Transverse colon (tissue), 4 donors: ENCODE data around the gene LSR.

Experiments used
- CTCF ChIP-seq, 5 experiments: fragments of 200-600 bp in 3 of 5; fragments of 450-650 bp in 2 of 5; sonication (generic) in 3 of 5; IDR thresholded peaks; 1 replicate in 2 of 5; 2 replicates in 3 of 5; pipeline ENCODE4 v1.5.1; 2016 to 2017; ENCODE audit warnings: antibody characterized with exemption in 5 of 5, inconsistent platforms in 3 of 5, mild to moderate bottlenecking in 2 of 5, moderate library complexity in 1 of 5
- EP300 ChIP-seq: sonication (generic); formaldehyde crosslinking; IDR thresholded peaks from one replicate; pipeline ENCODE4 v1.6.1; 2017; ENCODE audit warnings: antibody characterized with exemption, low read depth
- POLR2A ChIP-seq: fragments of 450-650 bp; IDR thresholded peaks from one replicate; pipeline ENCODE4 v1.6.1; 2016; ENCODE audit warnings: antibody characterized with exemption, mild to moderate bottlenecking, moderate library complexity
- POLR2AphosphoS5 ChIP-seq, 3 donors: sonication (generic); formaldehyde crosslinking; IDR thresholded peaks; one replicate each; pipeline ENCODE4 v1.6.1; 2016; ENCODE audit warnings: antibody characterized with exemption in 3 of 3

GRCh38 chr19:35302446-35302845, 53.6 kb downstream of the LSR start:
- TF ChIP-seq EP300 (no peak), POLR2AphosphoS5 (IDR thresholded peaks at IDR 0.05) (no peak), POLR2A (no peak), CTCF (IDR thresholded peaks at IDR 0.05) (no peak)
